Stimulated activated CD4-positive, alpha-beta T cell treated with anti-CD3 and anti-CD28 coated beads, Interleukin-4, amount 100 ng/mL, for 48 hours (primary cell): ENCODE data around the gene TBCEL.
A peak's percentile ranks its signal among the peaks of the same experiment; 100 is the strongest.
"Not testable (repeated sequence)": the region's sequence is repeated elsewhere in the genome, so short reads cannot be mapped to it uniquely, and the experiment has no call there.

Experiments
- DNase-seq, 2 donors: peaks; one replicate each; pipeline ENCODE4 v3.0.0-alpha.2; 2020; ENCODE audit warnings: low read depth in 2 of 2

The TBCEL gene

GRCh38 chr11:121023848-121024751 is at the start of gene TBCEL:
TSS of gene TBCEL (plus strand) at chr11:121024102. CDS start at chr11:121045691, 21,589 bp downstream.
- peak; percentile 78 to 80 for DNase-seq

GRCh38 chr11:120974466-120974865 is 49.4 kb upstream of the TBCEL start:
- DNase-seq: no peak

- DNase-seq: no peak
These were observed 48.9 kb upstream of the TBCEL start for GRCh38 chr11:120974965-120975364.

GRCh38 chr11:120977266-120978137 is 46.4 kb upstream of the TBCEL start:
- no peak for DNase-seq

- DNase-seq: no peak
These were observed 45.2 kb upstream of the TBCEL start for GRCh38 chr11:120978701-120979100.

- DNase-seq: peak; percentile 18 to 21
These were observed 38.0 kb upstream of the TBCEL start for GRCh38 chr11:120985718-120986569.

GRCh38 chr11:120988603-120989002 is 35.3 kb upstream of the TBCEL start:
- no peak for DNase-seq

- no peak for DNase-seq
These were observed 31.8 kb upstream of the TBCEL start for GRCh38 chr11:120991830-120992686.

GRCh38 chr11:120994091-120994859 is 29.6 kb upstream of the TBCEL start:
- no peak for DNase-seq

GRCh38 chr11:120995184-120995583 is 28.7 kb upstream of the TBCEL start:
- no peak for DNase-seq

GRCh38 chr11:120996973-120997372 is 26.9 kb upstream of the TBCEL start:
- no peak for DNase-seq

GRCh38 chr11:120998581-120998980 is 25.3 kb upstream of the TBCEL start:
- no peak for DNase-seq

GRCh38 chr11:121004206-121004840 is 19.6 kb upstream of the TBCEL start:
- no peak for DNase-seq

- no peak for DNase-seq
These were observed 17.0 kb upstream of the TBCEL start for GRCh38 chr11:121006922-121007321.

- DNase-seq: no peak
These were observed 15.4 kb upstream of the TBCEL start for GRCh38 chr11:121008551-121008950.

- no peak for DNase-seq
These were observed 11.8 kb upstream of the TBCEL start for GRCh38 chr11:121012091-121012490.

GRCh38 chr11:121018746-121019145 is 5.2 kb upstream of the TBCEL start:
- no peak for DNase-seq

GRCh38 chr11:121021718-121022117 is 2.2 kb upstream of the TBCEL start:
- not testable (repeated sequence) for DNase-seq

- DNase-seq: no peak
These were observed 1.1 kb downstream of the TBCEL start for GRCh38 chr11:121024989-121025388.
